Mesodermal cell (in vitro differentiated cells): Measurements from ENCODE around the gene TNFRSF12A.

ENCODE experiments used
- H3K27ac ChIP-seq: 2 replicates; pipeline ENCODE4 v1.7.0; 2013; ENCODE audit warnings: mild to moderate bottlenecking, low read depth, low read length, moderate library complexity; ENCODE audit not compliant: severe bottlenecking
- H3K36me3 ChIP-seq: 2 replicates; pipeline ENCODE4 v1.7.1; 2013; ENCODE audit warnings: mild to moderate bottlenecking, low read length, moderate library complexity; ENCODE audit not compliant: control insufficient read depth, insufficient read depth
- H3K4me1 ChIP-seq: one replicate; pipeline ENCODE4 v1.7.1; 2013; ENCODE audit warnings: mild to moderate bottlenecking, low read length; ENCODE audit not compliant: insufficient read depth, control insufficient read depth, poor library complexity, severe bottlenecking
- H3K4me3 ChIP-seq: 2 replicates; pipeline ENCODE4 v1.7.0; 2013; ENCODE audit warnings: low read length, control low read depth, mild to moderate bottlenecking; ENCODE audit not compliant: insufficient read depth, poor library complexity, severe bottlenecking; ENCODE audit errors: extremely low read depth
- H3K9me3 ChIP-seq: 2 replicates; pipeline ENCODE4 v1.7.1; 2013; ENCODE audit warnings: mild to moderate bottlenecking, low read length, moderate library complexity; ENCODE audit not compliant: control insufficient read depth
- WGBS, 2 experiments: methylation state at CpG; one replicate each; pipeline ENCODE4 v1.1.5; 2013; ENCODE audit warnings: missing lambda C conversion rate in 2 of 2; ENCODE audit not compliant: insufficient coverage in 2 of 2; 5-methylcytosine and 5-hydroxymethylcytosine counted together

The TNFRSF12A gene

GRCh38 chr16:3027983-3028715 is 8.0 kb downstream of the TNFRSF12A start:
- Histone ChIP-seq H3K9me3 (no peaks in the 10 kb centered on the region), H3K4me3 (no peak overlapping the region), H3K4me1 (peaks cover 12% of the 10 kb centered on the region), H3K36me3 (peaks cover 24% of the 10 kb centered on the region), H3K27ac (peak overlapping the region; percentile 23)
- 9 to 12% methylated on average over 48 to 53 of the region's 58 CpGs for WGBS, 2 experiments

DNA sequence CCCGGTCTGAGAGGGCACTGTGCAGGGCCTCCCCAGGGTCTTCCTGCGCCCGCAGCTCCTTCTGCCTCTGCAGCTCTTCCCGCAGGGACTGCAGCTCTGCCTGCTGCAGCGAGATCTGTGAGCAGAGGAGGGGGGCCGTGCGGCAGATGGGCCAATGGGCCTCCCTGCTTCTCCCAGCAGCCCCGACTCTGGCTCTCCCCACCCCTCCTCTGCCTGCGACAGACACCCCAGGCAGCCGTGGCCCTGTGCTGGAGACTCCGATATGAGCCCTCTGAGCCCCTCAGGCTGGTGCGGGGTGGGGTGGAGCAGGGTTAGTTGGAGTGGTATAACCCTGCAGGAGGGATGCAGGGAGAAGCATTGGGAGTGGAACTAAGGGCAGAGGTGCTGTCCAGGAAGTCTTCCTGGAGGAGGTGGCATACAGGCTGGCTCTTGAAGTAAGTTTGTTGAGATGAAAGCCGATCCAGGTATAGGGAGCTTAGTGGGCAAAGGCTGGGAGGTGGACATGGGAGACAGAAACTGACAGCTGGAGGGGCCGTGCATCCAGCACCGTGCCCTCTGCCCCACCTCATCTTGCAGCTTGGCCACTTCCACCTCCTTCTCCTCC is 8.7 kb downstream of the TNFRSF12A start:
- 70 to 75% methylated on average over 6 to 13 of the region's 15 CpGs for WGBS, 2 experiments
- Histone ChIP-seq H3K9me3 (no peaks in the 10 kb centered on the region), H3K4me1 (peaks cover 8% of the 10 kb centered on the region), H3K27ac (no peak overlapping the region), H3K4me3 (no peak overlapping the region), H3K36me3 (peaks cover 20% of the 10 kb centered on the region)

GRCh38 chr16:3029491-3030221 is 9.5 kb downstream of the TNFRSF12A start:
- 88 to 89% methylated on average over 57 to 59 of the region's 59 CpGs for WGBS, 2 experiments
- Histone ChIP-seq H3K27ac (no peak overlapping the region), H3K36me3 (peaks cover 20% of the 10 kb centered on the region), H3K4me1 (peaks cover 8% of the 10 kb centered on the region), H3K9me3 (no peaks in the 10 kb centered on the region), H3K4me3 (no peak overlapping the region)

DNA sequence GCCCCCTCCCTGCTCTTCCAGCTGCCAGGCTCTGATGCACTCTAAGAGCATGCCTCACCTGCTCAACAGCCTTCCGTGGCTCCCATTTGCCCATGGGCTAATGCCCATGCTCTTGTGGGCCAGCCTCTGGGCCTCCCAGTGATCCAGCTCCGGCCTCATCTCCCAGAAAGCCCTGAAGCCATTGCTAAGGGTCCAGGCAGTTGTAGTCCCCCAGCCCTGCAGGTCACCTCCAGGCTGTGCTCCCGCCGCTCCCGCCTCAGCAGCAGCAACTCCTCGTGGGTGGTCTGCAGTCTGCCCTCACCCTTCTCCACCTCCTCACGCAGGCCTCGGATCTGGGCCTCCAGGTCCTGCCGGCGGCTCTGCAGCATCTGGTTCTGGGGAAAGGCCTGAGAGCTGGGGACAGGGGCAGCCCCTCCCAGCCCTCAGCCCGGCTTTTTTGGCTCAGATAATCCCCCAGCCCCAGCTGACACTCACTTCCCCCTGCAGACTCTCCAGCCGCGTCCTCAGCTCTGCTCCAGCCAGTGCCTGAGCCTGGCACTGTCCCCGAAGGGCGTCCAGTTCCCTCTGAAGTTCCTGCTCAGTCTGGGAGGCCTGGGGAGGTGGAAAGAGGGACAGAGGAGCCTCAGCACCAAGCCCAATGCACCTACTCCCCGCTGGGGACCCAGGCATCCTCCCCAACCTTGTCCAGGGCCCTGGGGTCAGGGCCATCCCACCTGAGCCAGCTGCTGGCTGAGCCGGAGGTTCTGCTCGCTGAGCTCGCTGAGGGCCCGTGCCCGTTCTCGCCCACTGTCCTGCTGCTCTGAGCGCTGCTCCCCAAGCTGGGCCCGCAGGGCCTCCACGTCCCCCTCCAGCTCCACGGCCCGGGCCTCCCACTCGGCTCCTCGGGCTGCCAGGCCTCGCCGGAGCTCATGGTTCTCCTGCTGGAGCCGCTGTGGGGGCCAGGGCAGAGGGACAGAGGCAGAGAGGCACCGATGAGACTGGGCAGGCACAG is 10.3 kb downstream of the TNFRSF12A start:
- Histone ChIP-seq H3K9me3 (no peaks in the 10 kb centered on the region), H3K27ac (no peak overlapping the region), H3K36me3 (peaks cover 18% of the 10 kb centered on the region), H3K4me3 (no peak overlapping the region), H3K4me1 (peaks cover 8% of the 10 kb centered on the region)
- 89 to 93% methylated on average over 23 to 31 of the region's 33 CpGs for WGBS, 2 experiments

DNA sequence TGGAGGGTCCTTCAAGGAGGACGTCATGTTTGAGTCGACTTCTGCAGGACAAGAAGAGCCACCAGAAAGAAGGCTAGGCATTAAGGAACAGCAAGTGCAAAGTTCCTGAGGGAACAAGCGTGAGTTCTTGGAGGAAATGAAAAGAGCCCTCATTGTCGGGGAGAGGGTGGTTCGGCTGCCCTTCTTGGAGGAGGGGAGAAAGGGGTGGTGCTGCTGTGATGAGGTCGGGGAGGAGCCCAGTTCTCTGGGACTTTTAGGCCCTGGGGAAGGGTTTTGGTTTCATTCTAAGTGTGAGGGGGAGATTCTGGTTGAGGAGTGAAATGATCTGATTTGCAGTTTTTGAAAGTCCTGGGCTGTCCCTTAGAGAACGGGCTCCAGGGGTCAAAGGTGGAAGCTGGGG is 12.5 kb downstream of the TNFRSF12A start:
- 68% methylated on average over 6 to 7 of the region's 7 CpGs for WGBS, 2 experiments
- H3K36me3 ChIP-seq: no peaks in the 10 kb centered on the region

GRCh38 chr16:3035289-3035971 is 15.3 kb downstream of the TNFRSF12A start:
- Histone ChIP-seq H3K9me3 (no peaks in the 10 kb centered on the region), H3K4me1 (no peaks in the 10 kb centered on the region), H3K4me3 (no peak overlapping the region), H3K36me3 (no peaks in the 10 kb centered on the region), H3K27ac (no peak overlapping the region)
- 62 to 74% methylated on average over 8 to 19 of the region's 19 CpGs for WGBS, 2 experiments

More for the DNA sequence above, 12.5 kb downstream of the TNFRSF12A start:
- H3K4me3 ChIP-seq: no peak overlapping the region
- H3K9me3 ChIP-seq: no peaks in the 10 kb centered on the region
- peaks cover 7% of the 10 kb centered on the region for H3K4me1 ChIP-seq
- H3K27ac ChIP-seq: no peak overlapping the region

GRCh38 chr16:3035972-3036725 is 16.0 kb downstream of the TNFRSF12A start:
- no peaks in the 10 kb centered on the region for H3K4me1 ChIP-seq
- H3K4me3 ChIP-seq: no peak overlapping the region
- H3K9me3 ChIP-seq: no peaks in the 10 kb centered on the region
- no peak overlapping the region for H3K27ac ChIP-seq
- 8 to 13% methylated on average over 20 to 25 of the region's 40 CpGs for WGBS, 2 experiments
- no peaks in the 10 kb centered on the region for H3K36me3 ChIP-seq

DNA sequence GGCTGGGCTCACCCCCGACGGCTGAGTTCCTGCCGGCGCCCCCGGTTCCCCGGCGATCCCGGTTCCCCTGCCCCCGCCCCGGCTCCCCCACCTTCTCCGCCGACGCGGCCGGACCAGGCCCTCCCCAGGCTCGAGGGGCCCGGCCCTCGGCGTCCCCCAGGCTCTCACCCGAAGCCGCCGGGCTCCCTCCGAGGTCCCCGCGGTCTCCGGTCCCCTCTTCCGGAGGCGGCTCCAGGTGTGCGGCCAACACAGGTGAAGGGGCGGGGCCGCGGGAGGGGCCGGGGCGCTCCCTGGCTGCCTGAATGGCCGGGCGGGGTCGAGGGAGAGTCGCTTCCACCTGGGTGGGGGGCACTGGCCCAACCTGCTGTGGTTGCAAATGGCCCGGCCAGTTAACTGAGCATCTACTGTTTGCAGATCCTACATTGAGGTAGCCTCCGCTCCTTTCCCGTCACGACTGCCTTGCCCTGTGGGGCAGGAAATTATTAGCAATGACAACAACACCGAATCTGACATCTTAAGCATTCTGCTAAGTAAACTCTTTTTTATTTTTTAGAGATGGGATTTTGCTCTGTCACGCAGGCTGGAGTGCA is 16.7 kb downstream of the TNFRSF12A start, which contains the start of gene BICDL2:
BICDL2 (minus strand) TSS at position 219 of the 590 bp plus-strand sequence. CDS start 1,448 bp downstream, outside the sequence.
- H3K36me3 ChIP-seq: no peaks in the 10 kb centered on the region
- H3K4me1 ChIP-seq: no peaks in the 10 kb centered on the region
- 8 to 12% methylated on average over 28 to 31 of the region's 44 CpGs for WGBS, 2 experiments
- H3K4me3 ChIP-seq: no peak within 1 kb of the TSS
- H3K27ac ChIP-seq: no peak within 1 kb of the TSS
- no peaks in the 10 kb centered on the region for H3K9me3 ChIP-seq

DNA sequence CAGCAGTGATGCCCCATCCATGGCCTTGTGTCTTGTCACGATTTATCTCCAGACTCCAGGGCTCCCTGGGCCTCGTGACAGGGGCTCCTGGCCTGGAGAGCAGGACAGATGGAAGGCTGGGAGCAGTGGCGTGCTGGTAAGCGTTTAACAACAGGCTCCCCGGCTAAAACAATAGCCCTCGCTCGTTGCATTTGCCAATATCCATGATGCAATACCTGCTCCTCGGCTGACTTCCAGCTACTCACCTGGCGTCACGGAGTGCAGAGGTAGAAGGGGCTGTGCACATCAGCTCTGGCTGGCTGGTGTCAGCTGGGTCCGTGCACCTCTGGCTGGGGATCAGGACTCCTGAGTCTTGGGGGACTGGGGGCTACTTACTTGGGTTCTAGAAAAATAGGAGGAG is 18.1 kb downstream of the TNFRSF12A start:
- Histone ChIP-seq H3K36me3 (no peaks in the 10 kb centered on the region), H3K4me1 (no peaks in the 10 kb centered on the region), H3K27ac (no peak overlapping the region), H3K9me3 (no peaks in the 10 kb centered on the region), H3K4me3 (no peak overlapping the region)
- WGBS, 2 experiments: 63 to 70% methylated on average over 9 to 11 of the region's 11 CpGs
